HEK293 (cell line): Measurements from ENCODE around the gene IL17RC.

ENCODE experiments used
- CTCF ChIA-PET: fragments of 350-600 bp; formaldehyde crosslinking; extraction: SDS; loops from one replicate; lab custom pipeline; 2021; ENCODE audit warnings: antibody characterized with exemption; lab: Yijun Ruan, JAX
- POLR2A ChIA-PET: fragments of 300-600 bp; formaldehyde crosslinking; extraction: SDS; loops from one replicate; lab custom pipeline; 2020; ENCODE audit warnings: antibody characterized with exemption, inconsistent platforms; lab: Yijun Ruan, JAX
- H3K27ac ChIP-seq: fragments of 200-500 bp; sonication (Bioruptor generic); 2 replicates; pipeline ENCODE4 v1.5.1; 2014; ENCODE audit warnings: low read depth, low read length, control low read depth, inconsistent platforms; ENCODE audit errors: extremely low read depth
- H3K36me3 ChIP-seq, 2 experiments: fragments of 200-500 bp in 1 of 2; sonication (Bioruptor generic) in 1 of 2; 1 replicate in 1 of 2; 2 replicates in 1 of 2; pipeline ENCODE4 v1.5.1; 2014 to 2017; ENCODE audit warnings: inconsistent platforms in 2 of 2, low read length in 2 of 2; ENCODE audit not compliant: control insufficient read depth in 2 of 2, insufficient read depth in 1 of 2
- H3K4me1 ChIP-seq: fragments of 200-500 bp; sonication (Bioruptor generic); 2 replicates; pipeline ENCODE4 v1.5.1; 2014; ENCODE audit warnings: mild to moderate bottlenecking, low read length, inconsistent platforms; ENCODE audit not compliant: control insufficient read depth, insufficient read depth
- H3K4me3 ChIP-seq: 2 replicates; pipeline ENCODE4 v1.5.1; 2011; ENCODE audit warnings: low read depth, mild to moderate bottlenecking, control low read depth, low read length, moderate library complexity
- H3K9me3 ChIP-seq: fragments of 200-500 bp; sonication (Bioruptor generic); 2 replicates; pipeline ENCODE4 v1.5.1; 2014; ENCODE audit warnings: low read depth, low read length, inconsistent platforms; ENCODE audit not compliant: control insufficient read depth, insufficient read depth
- CTCF ChIP-seq: fragments of 450-650 bp; formaldehyde crosslinking; IDR thresholded peaks from 2 replicates; pipeline ENCODE4 v1.5.1; 2016; ENCODE audit warnings: missing biosample characterization, missing genetic modification characterization
- FEZF1 ChIP-seq: fragments of 450-650 bp; formaldehyde crosslinking; IDR thresholded peaks from 2 replicates; pipeline ENCODE4 v1.5.1; 2016; ENCODE audit warnings: missing biosample characterization, missing genetic modification characterization
- GLIS1 ChIP-seq: fragments of 450-650 bp; formaldehyde crosslinking; IDR thresholded peaks from 2 replicates; pipeline ENCODE4 v1.5.1; 2016; ENCODE audit warnings: missing biosample characterization, missing genetic modification characterization
- HOXD13 ChIP-seq: sonication (generic); formaldehyde crosslinking; IDR thresholded peaks from 2 replicates; pipeline ENCODE4 v1.8.0; 2022; ENCODE audit warnings: missing genetic modification reagents, borderline replicate concordance
- IKZF3 ChIP-seq: fragments of 450-650 bp; IDR thresholded peaks from 2 replicates; pipeline ENCODE4 v1.5.0; 2018; ENCODE audit warnings: missing biosample characterization, mild to moderate bottlenecking, missing genetic modification characterization, moderate library complexity
- KLF1 ChIP-seq: fragments of 450-650 bp; formaldehyde crosslinking; IDR thresholded peaks from 2 replicates; pipeline ENCODE4 v1.5.1; 2016; ENCODE audit warnings: missing biosample characterization, missing genetic modification characterization
- KLF7 ChIP-seq: fragments of 450-650 bp; formaldehyde crosslinking; IDR thresholded peaks from 2 replicates; pipeline ENCODE4 v1.5.1; 2016; ENCODE audit warnings: missing biosample characterization, missing genetic modification characterization, borderline replicate concordance
- MYNN ChIP-seq: fragments of 450-650 bp; formaldehyde crosslinking; IDR thresholded peaks from 2 replicates; pipeline ENCODE4 v1.5.1; 2016; ENCODE audit warnings: missing biosample characterization, missing genetic modification characterization, borderline replicate concordance
- PRDM1 ChIP-seq: fragments of 450-650 bp; formaldehyde crosslinking; IDR thresholded peaks from 2 replicates; pipeline ENCODE4; 2016; ENCODE audit warnings: missing biosample characterization, missing genetic modification characterization
- ZBTB17 ChIP-seq: fragments of 450-650 bp; formaldehyde crosslinking; IDR thresholded peaks from 2 replicates; pipeline ENCODE4 v1.5.1; 2016; ENCODE audit warnings: missing biosample characterization, missing genetic modification characterization
- ZNF23 ChIP-seq: fragments of 450-650 bp; formaldehyde crosslinking; IDR thresholded peaks from 2 replicates; pipeline ENCODE4 v1.5.1; 2016; ENCODE audit warnings: missing biosample characterization, missing genetic modification characterization, borderline replicate concordance
- ZNF398 ChIP-seq: fragments of 450-650 bp; formaldehyde crosslinking; IDR thresholded peaks from 2 replicates; pipeline ENCODE4 v1.5.1; 2017; ENCODE audit warnings: missing biosample characterization, missing genetic modification characterization
- ZNF510 ChIP-seq: fragments of 450-650 bp; formaldehyde crosslinking; IDR thresholded peaks from 2 replicates; pipeline ENCODE4 v1.5.1; 2018; ENCODE audit warnings: mild to moderate bottlenecking, missing genetic modification characterization, missing biosample characterization; ENCODE audit not compliant: insufficient replicate concordance
- ZNF596 ChIP-seq: fragments of 450-650 bp; IDR thresholded peaks from 2 replicates; pipeline ENCODE4 v1.5.0; 2018; ENCODE audit warnings: missing biosample characterization, mild to moderate bottlenecking, missing genetic modification characterization, moderate library complexity
- ZNF791 ChIP-seq: fragments of 450-650 bp; formaldehyde crosslinking; IDR thresholded peaks from 2 replicates; pipeline ENCODE4 v1.5.1; 2016; ENCODE audit warnings: missing biosample characterization, missing genetic modification characterization
- TF ChIP-seq, protein P1 (sequence below): fragments of 450-650 bp; formaldehyde crosslinking; IDR thresholded peaks from 2 replicates; pipeline ENCODE4 v1.5.1; 2016; ENCODE audit warnings: missing biosample characterization, missing genetic modification characterization, low read depth
- TF ChIP-seq, protein P2 (sequence below): fragments of 450-650 bp; formaldehyde crosslinking; IDR thresholded peaks from 2 replicates; pipeline ENCODE4 v1.5.1; 2016; ENCODE audit warnings: missing biosample characterization, missing genetic modification characterization, borderline replicate concordance
- TF ChIP-seq, protein P3 (sequence below): IDR thresholded peaks from 2 replicates; pipeline ENCODE4 v1.6.1; 2011; ENCODE audit warnings: mild to moderate bottlenecking, low read depth, low read length, borderline replicate concordance
- TF ChIP-seq, protein P4 (sequence below): fragments of 450-650 bp; formaldehyde crosslinking; IDR thresholded peaks from 2 replicates; pipeline ENCODE4 v1.5.1; 2016; ENCODE audit warnings: missing biosample characterization, missing genetic modification characterization

Gene IL17RC

DNA sequence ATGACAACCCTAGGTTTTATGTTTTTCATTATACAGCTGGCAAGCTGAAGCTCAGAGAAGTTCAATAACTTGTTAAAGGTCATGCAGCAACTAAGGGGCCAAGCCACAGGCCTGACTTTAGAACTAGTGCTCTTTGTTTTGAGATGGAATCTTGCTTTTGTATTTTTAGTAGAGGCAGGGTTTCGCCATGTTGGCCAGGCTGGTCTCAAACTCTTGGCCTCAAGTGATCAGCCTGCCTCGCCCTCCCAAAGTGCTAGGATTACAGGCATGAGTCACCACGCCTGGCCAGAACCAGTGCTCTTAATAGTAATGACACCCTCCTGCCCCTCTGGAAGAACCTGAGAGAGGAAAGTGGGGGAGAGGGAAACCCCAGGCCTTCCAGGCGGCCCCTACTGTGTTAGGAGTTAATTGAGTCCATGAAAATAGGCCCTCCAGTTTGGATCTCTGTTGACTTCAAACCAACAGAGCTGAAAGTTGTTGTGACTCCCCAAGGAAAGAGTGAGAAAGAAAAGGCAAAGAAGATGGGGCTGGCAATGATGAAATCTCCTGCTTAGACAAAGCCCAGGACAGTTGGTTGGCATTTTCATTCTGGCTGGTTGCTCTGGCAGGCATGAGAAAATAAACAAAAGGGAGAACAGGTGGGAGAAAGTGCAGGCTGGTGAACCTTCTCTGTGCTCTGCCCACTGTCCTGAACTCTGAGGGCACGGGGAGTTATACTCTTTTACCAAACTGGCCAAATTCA lies 38.9 kb downstream of the IL17RC start:
- ChIA-PET POLR2A (interaction anchor here (2.3 kb wide), 1 partner anchor 23 kb away, joined by 9 read pairs; the partner anchor contains the start of gene CRELD1), CTCF (interaction anchor here (0.9 to 2.1 kb wide), 5 partner anchors 8 to 129 kb away, joined by 3 to 9 read pairs (median 4); no protein-coding TSS in a partner anchor)
- no peak overlapping the region for H3K4me3 ChIP-seq

GRCh38 chr3:9957214-9957613 lies 40.3 kb downstream of the IL17RC start:
- TF ChIP-seq, protein P1, sequence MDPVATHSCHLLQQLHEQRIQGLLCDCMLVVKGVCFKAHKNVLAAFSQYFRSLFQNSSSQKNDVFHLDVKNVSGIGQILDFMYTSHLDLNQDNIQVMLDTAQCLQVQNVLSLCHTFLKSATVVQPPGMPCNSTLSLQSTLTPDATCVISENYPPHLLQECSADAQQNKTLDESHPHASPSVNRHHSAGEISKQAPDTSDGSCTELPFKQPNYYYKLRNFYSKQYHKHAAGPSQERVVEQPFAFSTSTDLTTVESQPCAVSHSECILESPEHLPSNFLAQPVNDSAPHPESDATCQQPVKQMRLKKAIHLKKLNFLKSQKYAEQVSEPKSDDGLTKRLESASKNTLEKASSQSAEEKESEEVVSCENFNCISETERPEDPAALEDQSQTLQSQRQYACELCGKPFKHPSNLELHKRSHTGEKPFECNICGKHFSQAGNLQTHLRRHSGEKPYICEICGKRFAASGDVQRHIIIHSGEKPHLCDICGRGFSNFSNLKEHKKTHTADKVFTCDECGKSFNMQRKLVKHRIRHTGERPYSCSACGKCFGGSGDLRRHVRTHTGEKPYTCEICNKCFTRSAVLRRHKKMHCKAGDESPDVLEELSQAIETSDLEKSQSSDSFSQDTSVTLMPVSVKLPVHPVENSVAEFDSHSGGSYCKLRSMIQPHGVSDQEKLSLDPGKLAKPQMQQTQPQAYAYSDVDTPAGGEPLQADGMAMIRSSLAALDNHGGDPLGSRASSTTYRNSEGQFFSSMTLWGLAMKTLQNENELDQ (tag by site-specific recombination) = no peak
- TF ChIP-seq, protein P2, sequence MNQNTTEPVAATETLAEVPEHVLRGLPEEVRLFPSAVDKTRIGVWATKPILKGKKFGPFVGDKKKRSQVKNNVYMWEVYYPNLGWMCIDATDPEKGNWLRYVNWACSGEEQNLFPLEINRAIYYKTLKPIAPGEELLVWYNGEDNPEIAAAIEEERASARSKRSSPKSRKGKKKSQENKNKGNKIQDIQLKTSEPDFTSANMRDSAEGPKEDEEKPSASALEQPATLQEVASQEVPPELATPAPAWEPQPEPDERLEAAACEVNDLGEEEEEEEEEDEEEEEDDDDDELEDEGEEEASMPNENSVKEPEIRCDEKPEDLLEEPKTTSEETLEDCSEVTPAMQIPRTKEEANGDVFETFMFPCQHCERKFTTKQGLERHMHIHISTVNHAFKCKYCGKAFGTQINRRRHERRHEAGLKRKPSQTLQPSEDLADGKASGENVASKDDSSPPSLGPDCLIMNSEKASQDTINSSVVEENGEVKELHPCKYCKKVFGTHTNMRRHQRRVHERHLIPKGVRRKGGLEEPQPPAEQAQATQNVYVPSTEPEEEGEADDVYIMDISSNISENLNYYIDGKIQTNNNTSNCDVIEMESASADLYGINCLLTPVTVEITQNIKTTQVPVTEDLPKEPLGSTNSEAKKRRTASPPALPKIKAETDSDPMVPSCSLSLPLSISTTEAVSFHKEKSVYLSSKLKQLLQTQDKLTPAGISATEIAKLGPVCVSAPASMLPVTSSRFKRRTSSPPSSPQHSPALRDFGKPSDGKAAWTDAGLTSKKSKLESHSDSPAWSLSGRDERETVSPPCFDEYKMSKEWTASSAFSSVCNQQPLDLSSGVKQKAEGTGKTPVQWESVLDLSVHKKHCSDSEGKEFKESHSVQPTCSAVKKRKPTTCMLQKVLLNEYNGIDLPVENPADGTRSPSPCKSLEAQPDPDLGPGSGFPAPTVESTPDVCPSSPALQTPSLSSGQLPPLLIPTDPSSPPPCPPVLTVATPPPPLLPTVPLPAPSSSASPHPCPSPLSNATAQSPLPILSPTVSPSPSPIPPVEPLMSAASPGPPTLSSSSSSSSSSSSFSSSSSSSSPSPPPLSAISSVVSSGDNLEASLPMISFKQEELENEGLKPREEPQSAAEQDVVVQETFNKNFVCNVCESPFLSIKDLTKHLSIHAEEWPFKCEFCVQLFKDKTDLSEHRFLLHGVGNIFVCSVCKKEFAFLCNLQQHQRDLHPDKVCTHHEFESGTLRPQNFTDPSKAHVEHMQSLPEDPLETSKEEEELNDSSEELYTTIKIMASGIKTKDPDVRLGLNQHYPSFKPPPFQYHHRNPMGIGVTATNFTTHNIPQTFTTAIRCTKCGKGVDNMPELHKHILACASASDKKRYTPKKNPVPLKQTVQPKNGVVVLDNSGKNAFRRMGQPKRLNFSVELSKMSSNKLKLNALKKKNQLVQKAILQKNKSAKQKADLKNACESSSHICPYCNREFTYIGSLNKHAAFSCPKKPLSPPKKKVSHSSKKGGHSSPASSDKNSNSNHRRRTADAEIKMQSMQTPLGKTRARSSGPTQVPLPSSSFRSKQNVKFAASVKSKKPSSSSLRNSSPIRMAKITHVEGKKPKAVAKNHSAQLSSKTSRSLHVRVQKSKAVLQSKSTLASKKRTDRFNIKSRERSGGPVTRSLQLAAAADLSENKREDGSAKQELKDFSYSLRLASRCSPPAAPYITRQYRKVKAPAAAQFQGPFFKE (tag by site-specific recombination) = no peak
- TF ChIP-seq IKZF3 = no peak
- TF ChIP-seq, protein P3, sequence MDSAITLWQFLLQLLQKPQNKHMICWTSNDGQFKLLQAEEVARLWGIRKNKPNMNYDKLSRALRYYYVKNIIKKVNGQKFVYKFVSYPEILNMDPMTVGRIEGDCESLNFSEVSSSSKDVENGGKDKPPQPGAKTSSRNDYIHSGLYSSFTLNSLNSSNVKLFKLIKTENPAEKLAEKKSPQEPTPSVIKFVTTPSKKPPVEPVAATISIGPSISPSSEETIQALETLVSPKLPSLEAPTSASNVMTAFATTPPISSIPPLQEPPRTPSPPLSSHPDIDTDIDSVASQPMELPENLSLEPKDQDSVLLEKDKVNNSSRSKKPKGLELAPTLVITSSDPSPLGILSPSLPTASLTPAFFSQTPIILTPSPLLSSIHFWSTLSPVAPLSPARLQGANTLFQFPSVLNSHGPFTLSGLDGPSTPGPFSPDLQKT = no peak
- TF ChIP-seq FEZF1 = no peak
- no peak for TF ChIP-seq CTCF (tag by site-specific recombination)
- TF ChIP-seq ZNF596 (tag by site-specific recombination) = no peak
- no peak for TF ChIP-seq HOXD13 (CRISPR knock-in tag)
- H3K27ac ChIP-seq = no peak overlapping the region
- no peaks in the 10 kb centered on the region for H3K9me3 ChIP-seq
- no peak overlapping the region for H3K4me3 ChIP-seq
- CTCF ChIA-PET = interaction anchor here (0.7 kb wide), 1 partner anchor 853 kb away, joined by 5 read pairs; no protein-coding TSS in a partner anchor
- peaks cover 14% of the 10 kb centered on the region for H3K4me1 ChIP-seq
- POLR2A ChIA-PET = no interaction called here
- peaks cover 0 to 1% of the 10 kb centered on the region in 2 experiments; a peak in 1 of 3 replicates for H3K36me3 ChIP-seq

More for the DNA sequence above, 38.9 kb downstream of the IL17RC start:
- no peak overlapping the region; the same call in 1 of the 2 replicates for H3K27ac ChIP-seq
- TF ChIP-seq ZNF791 (tag by site-specific recombination) (no peak), KLF1 (tag by site-specific recombination) (peak; percentile 67), ZNF398 (tag by site-specific recombination) (peak; percentile 16; the same call in 1 of the 2 replicates), ZNF23 (tag by site-specific recombination) (no peak), PRDM1 (tag by site-specific recombination) (peak; percentile 80), KLF7 (tag by site-specific recombination) (no peak), GLIS1 (0 out of 2 replicates have a peak, but pooled peaks have one; percentile 10), ZBTB17 (peak; percentile 87), ZNF510 (tag by site-specific recombination) (no peak), MYNN (tag by site-specific recombination) (peak; percentile 73)
- TF ChIP-seq, protein P4, sequence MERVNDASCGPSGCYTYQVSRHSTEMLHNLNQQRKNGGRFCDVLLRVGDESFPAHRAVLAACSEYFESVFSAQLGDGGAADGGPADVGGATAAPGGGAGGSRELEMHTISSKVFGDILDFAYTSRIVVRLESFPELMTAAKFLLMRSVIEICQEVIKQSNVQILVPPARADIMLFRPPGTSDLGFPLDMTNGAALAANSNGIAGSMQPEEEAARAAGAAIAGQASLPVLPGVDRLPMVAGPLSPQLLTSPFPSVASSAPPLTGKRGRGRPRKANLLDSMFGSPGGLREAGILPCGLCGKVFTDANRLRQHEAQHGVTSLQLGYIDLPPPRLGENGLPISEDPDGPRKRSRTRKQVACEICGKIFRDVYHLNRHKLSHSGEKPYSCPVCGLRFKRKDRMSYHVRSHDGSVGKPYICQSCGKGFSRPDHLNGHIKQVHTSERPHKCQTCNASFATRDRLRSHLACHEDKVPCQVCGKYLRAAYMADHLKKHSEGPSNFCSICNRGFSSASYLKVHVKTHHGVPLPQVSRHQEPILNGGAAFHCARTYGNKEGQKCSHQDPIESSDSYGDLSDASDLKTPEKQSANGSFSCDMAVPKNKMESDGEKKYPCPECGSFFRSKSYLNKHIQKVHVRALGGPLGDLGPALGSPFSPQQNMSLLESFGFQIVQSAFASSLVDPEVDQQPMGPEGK (tag by site-specific recombination) = peak; percentile 18; the same call in 1 of the 2 replicates
- no peaks in the 10 kb centered on the region for H3K36me3 ChIP-seq
- peaks cover 14% of the 10 kb centered on the region for H3K4me1 ChIP-seq
- no peaks in the 10 kb centered on the region for H3K9me3 ChIP-seq
